ENCODE results near the gene HLCS.
"Not testable (repeated sequence)": the region's sequence is repeated elsewhere in the genome, so short reads cannot be mapped to it uniquely, and the experiment has no call there.

DNA sequence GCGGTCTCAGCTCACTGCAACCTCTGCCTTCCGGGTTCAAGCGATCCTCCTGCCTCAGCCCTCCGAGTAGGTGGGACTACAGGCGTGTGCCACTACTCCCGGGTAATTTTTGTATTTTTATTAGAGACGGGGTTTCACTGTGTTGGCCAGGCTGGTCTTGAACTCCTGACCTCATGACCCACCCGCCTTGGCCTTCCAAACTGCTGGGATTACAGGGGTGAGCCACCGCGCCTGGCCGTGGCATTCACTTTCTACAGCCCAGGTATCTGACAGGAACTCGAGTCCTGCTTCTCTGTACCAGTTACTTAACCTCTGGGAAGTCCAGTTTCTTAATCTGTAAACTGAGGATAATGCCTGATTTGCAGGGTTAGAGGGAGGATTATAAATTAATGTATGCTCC is 36.4 kb upstream of the HLCS start:
- TF ChIP-seq POLR2A, POLR2AphosphoS5 (IDR thresholded peaks at IDR 0.05): not testable (repeated sequence)

All from breast epithelium (tissue), 3 donors.